GM21423 (cell line): ENCODE results near the gene ANXA6.
A peak's percentile ranks its signal among the peaks of the same experiment; 100 is the strongest.
"Not testable (repeated sequence)": the region's sequence is repeated elsewhere in the genome, so short reads cannot be mapped to it uniquely, and the experiment has no call there.

ENCODE experiments used
- ATAC-seq: cut with Tn5 transposase; IDR thresholded peaks from one replicate; pipeline ENCODE4 v1.9.1; 2021; ENCODE audit warnings: mild to moderate bottlenecking, moderate library complexity; ENCODE audit not compliant: unreplicated experiment

Gene ANXA6

GRCh38 chr5:151157426-151158286 is at the start of gene ANXA6:
Gene ANXA6 (minus strand): TSS chr5:151157779. CDS start chr5:151147901, 9,878 bp downstream.
- ATAC-seq, result peak; percentile 47

GRCh38 chr5:151205411-151205810 is 47.8 kb upstream of the ANXA6 start:
- ATAC-seq, result no peak

- no peak for ATAC-seq
These were observed 46.5 kb upstream of the ANXA6 start for GRCh38 chr5:151204051-151204450.

- no peak for ATAC-seq
These were observed 45.0 kb upstream of the ANXA6 start for GRCh38 chr5:151202381-151203139.

GRCh38 chr5:151200913-151201595 is 43.5 kb upstream of the ANXA6 start:
- ATAC-seq, result no peak

GRCh38 chr5:151199581-151200185 is 42.1 kb upstream of the ANXA6 start:
- no peak for ATAC-seq

- no peak for ATAC-seq
These were observed 41.3 kb upstream of the ANXA6 start for GRCh38 chr5:151198861-151199260.

GRCh38 chr5:151197291-151197600 is 39.7 kb upstream of the ANXA6 start:
- not testable (repeated sequence) for ATAC-seq

- ATAC-seq, result peak; percentile 95
These were observed 39.1 kb upstream of the ANXA6 start for GRCh38 chr5:151196556-151197290.

GRCh38 chr5:151195622-151196021 is 38.0 kb upstream of the ANXA6 start:
- ATAC-seq, result no peak

- ATAC-seq, result no peak
These were observed 35.0 kb upstream of the ANXA6 start for GRCh38 chr5:151192626-151193025.

- no peak for ATAC-seq
These were observed 34.1 kb upstream of the ANXA6 start for GRCh38 chr5:151191661-151192060.

- ATAC-seq, result no peak
These were observed 31.6 kb upstream of the ANXA6 start for GRCh38 chr5:151189151-151189550.

GRCh38 chr5:151186538-151186937 is 29.0 kb upstream of the ANXA6 start:
- no peak for ATAC-seq

- no peak for ATAC-seq
These were observed 28.5 kb upstream of the ANXA6 start for GRCh38 chr5:151186052-151186451.

- no peak for ATAC-seq
These were observed 26.9 kb upstream of the ANXA6 start for GRCh38 chr5:151184316-151185042.

GRCh38 chr5:151183456-151184245 is 26.1 kb upstream of the ANXA6 start:
- no peak for ATAC-seq

GRCh38 chr5:151182976-151183375 is 25.4 kb upstream of the ANXA6 start:
- no peak for ATAC-seq

GRCh38 chr5:151182524-151182900 is 24.9 kb upstream of the ANXA6 start:
- no peak for ATAC-seq
